SK-N-SH (cell line): ENCODE data around the gene DOK4.

Experiments
- CTCF ChIP-seq: fragments of 200-600 bp; sonication (generic); IDR thresholded peaks from 2 replicates; pipeline ENCODE4 v1.6.1; 2017; ENCODE audit warnings: antibody characterized with exemption, mild to moderate bottlenecking, moderate library complexity
- GABPA ChIP-seq: IDR thresholded peaks from 2 replicates; pipeline ENCODE4 v1.4.0; 2012; ENCODE audit warnings: low read depth, mild to moderate bottlenecking
- REST ChIP-seq: IDR thresholded peaks from 2 replicates; pipeline ENCODE4 v1.6.1; 2012; ENCODE audit warnings: mild to moderate bottlenecking, low read depth, low read length, moderate library complexity
- RFX5 ChIP-seq: IDR thresholded peaks from 2 replicates; pipeline ENCODE4 v1.6.1; 2012; ENCODE audit warnings: mild to moderate bottlenecking, improper control_type of control experiment, low read length

- no peak for TF ChIP-seq CTCF
- TF ChIP-seq GABPA, result peak; percentile 51; the same call in 1 of the 2 replicates
- no peak for TF ChIP-seq RFX5
- TF ChIP-seq REST, result no peak
Measured at GRCh38 chr16:57530104-57530521, 43.8 kb upstream of the DOK4 start.
